Spleen (tissue), 7 donors: ENCODE measurements around the gene SLC12A9.

Experiments
- CTCF ChIP-seq, 11 experiments: fragments of 200-600 bp in 7 of 11; fragments of 450-650 bp in 4 of 11; sonication (generic) in 4 of 11; IDR thresholded peaks in 8 of 11; conservative IDR thresholded peaks in 3 of 11; 1 replicate in 7 of 11; 2 replicates in 4 of 11; pipeline versions ENCODE4 v1.4.0 to v1.8.0; 2016 to 2021; ENCODE audit warnings: antibody characterized with exemption in 11 of 11, inconsistent platforms in 4 of 11, mild to moderate bottlenecking in 1 of 11
- POLR2A ChIP-seq, 3 donors: fragments of 450-650 bp; IDR thresholded peaks; one replicate each; pipeline ENCODE4 v1.5.1; 2017; ENCODE audit warnings: antibody characterized with exemption in 3 of 3, mild to moderate bottlenecking in 1 of 3
- POLR2AphosphoS5 ChIP-seq, 3 donors: sonication (generic); formaldehyde crosslinking; IDR thresholded peaks; one replicate each; pipeline ENCODE4 v1.5.1; 2017; ENCODE audit warnings: antibody characterized with exemption in 3 of 3
- donor health status: DM: no; HTN: no; CAD: no; lungs with moderate emphysema.
- donor health status: DM: no; HTN: no; CAD: no.
- donor health status: DM: no; HTN: no; CAD: no.

GRCh38 chr7:100914208-100914878 lies 61.8 kb downstream of the SLC12A9 start:
- TF ChIP-seq POLR2AphosphoS5 (IDR thresholded peaks at IDR 0.05), result no peak
- TF ChIP-seq POLR2A (IDR thresholded peaks at IDR 0.05), result no peak
- no peak for TF ChIP-seq CTCF (IDR thresholded peaks at IDR 0.05 in 8 of 11, conservative IDR thresholded peaks at IDR 0.05 in 3 of 11)
